Pancreas (tissue), 10 donors: ENCODE measurements around the gene ORAI3. TPM values are rescaled to one million over a fixed set of nuclear protein-coding genes. Genes with fewer than 3 reads are reported as not detected.

Source experiments
- ATAC-seq, 4 donors: fragments of 200-7000 bp; cut with Tn5 transposase; one replicate each; pipeline versions ENCODE4 v1.8.0 to v1.9.1; 2020; ENCODE audit warnings: mild to moderate bottlenecking in 4 of 4, moderate library complexity in 4 of 4
- DNase-seq, 6 donors: peaks; one replicate each; pipeline ENCODE4 v3.0.0-alpha.2; 2020
- FAIRE-seq: peaks from 2 replicates; lab custom pipeline; 2012; peaks lifted over from hg19 to GRCh38; lab: Jason Lieb, UNC
- H3K27ac ChIP-seq, 4 donors: fragments of 200-600 bp; sonication (generic); 1 replicate in 3 of 4; 2 replicates in 1 of 4; pipeline versions ENCODE4 v1.5.0 to v1.8.0; 2020
- H3K27me3 ChIP-seq, 4 donors: fragments of 200-600 bp; one replicate each; pipeline ENCODE4 v1.8.0; 2021
- H3K36me3 ChIP-seq, 3 donors: fragments of 200-600 bp; sonication (generic) in 1 of 3; one replicate each; pipeline versions ENCODE4 v1.5.0 to v1.8.0; 2020 to 2021
- H3K4me1 ChIP-seq, 3 donors: fragments of 200-600 bp; one replicate each; pipeline ENCODE4 v1.8.0; 2021
- H3K4me3 ChIP-seq, 4 donors: fragments of 200-600 bp; sonication (generic) in 2 of 4; one replicate each; pipeline versions ENCODE4 v1.5.0 to v1.8.0; 2020 to 2021
- H3K9me3 ChIP-seq, 4 donors: fragments of 200-600 bp; one replicate each; pipeline ENCODE4 v1.8.0; 2021
- WGBS, 2 donors: extraction: QIAGEN DNeasy Blood & Tissue Kit; methylation state at CpG; one replicate each; pipeline ENCODE4 v1.1.7; 2013; 5-methylcytosine and 5-hydroxymethylcytosine counted together
- intact Hi-C, 3 donors: fragments of 100-400 bp; cut with DNase I; formaldehyde crosslinking; loops; one replicate each; pipeline versions ENCODE4 v1.11.1 to v1.14.2; 2022
- polyA plus RNA-seq, 2 donors: library from polyadenylated mRNA; stranded (reverse); fragments of 200-250 nt; gene quantifications; one replicate each; pipeline ENCODE4 v1.2.3, GENCODE V29; 2013
- total RNA-seq, 6 donors: library from RNA; stranded (reverse); fragmentation: NEBNext Ultra II Directional in 4 of 6; extraction: Animal tissue kit (Norgen Biotek cat#: 25700) in 4 of 6; gene quantifications; one replicate each; pipeline versions ENCODE4 v1.2.1 to v1.2.4, GENCODE V29; 2021 to 2023
- TF ChIP-seq, protein P1 (sequence below), 4 donors: fragments of 200-600 bp; sonication (generic) in 3 of 4; IDR thresholded peaks; one replicate each; pipeline versions ENCODE4 v1.5.0 to v1.8.0; 2021; ENCODE audit warnings: antibody characterized with exemption in 4 of 4
- donor health status: healthy with polysubstance abuse.
- donor health status: DM: no; HTN: no; CAD: no; lungs with moderate emphysema.
- donor health status: DM: no; HTN: no; CAD: no.
- donor health status: control.
- donor health status: control.
- donor health status: Bipolar disorder and iron deficiency.
- donor health status: DM: yes; HTN: yes; CAD: no.
- donor health status: DM: no; HTN: no; CAD: no.
- donor health status: DM: no; HTN: no; CAD: no.
- donor health status: DM: yes; HTN: yes; CAD: no.

ORAI3 gene
- total and polyA plus RNA-seq, 8 donors, result 8.6 to 12.5 (median 10.4) TPM

DNA sequence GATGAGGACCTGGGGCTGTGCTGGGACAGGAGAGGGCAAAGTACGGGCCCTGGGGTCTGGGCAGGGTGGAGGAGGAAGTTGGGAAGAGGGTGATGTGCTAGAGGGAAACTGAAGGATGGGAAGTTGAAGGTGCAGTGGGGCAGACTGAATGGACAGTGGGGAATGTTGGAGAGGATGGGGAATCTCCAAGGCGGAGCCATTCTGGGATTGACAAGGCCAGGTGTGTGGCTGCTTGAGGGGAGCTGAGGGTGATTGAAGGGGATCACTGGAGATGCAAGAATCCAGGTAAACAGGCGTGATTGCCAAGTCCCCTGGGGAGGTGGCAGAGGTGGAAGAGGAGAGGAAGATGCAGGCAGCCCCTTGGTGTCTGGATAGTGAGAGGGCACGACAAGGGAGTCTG, 27.6 kb downstream of the ORAI3 start:
- no peak overlapping the region for H3K4me3 ChIP-seq
- TF ChIP-seq, protein P1, sequence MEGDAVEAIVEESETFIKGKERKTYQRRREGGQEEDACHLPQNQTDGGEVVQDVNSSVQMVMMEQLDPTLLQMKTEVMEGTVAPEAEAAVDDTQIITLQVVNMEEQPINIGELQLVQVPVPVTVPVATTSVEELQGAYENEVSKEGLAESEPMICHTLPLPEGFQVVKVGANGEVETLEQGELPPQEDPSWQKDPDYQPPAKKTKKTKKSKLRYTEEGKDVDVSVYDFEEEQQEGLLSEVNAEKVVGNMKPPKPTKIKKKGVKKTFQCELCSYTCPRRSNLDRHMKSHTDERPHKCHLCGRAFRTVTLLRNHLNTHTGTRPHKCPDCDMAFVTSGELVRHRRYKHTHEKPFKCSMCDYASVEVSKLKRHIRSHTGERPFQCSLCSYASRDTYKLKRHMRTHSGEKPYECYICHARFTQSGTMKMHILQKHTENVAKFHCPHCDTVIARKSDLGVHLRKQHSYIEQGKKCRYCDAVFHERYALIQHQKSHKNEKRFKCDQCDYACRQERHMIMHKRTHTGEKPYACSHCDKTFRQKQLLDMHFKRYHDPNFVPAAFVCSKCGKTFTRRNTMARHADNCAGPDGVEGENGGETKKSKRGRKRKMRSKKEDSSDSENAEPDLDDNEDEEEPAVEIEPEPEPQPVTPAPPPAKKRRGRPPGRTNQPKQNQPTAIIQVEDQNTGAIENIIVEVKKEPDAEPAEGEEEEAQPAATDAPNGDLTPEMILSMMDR (IDR thresholded peaks at IDR 0.05), result no peak
- intact Hi-C loops, result no loop called here
- no peaks in the 10 kb centered on the region for H3K9me3 ChIP-seq
- H3K27ac ChIP-seq, result no peak overlapping the region
- ATAC-seq, result no peak
- H3K36me3 ChIP-seq, result peaks cover 0 to 63% (median 29%) of the 10 kb centered on the region in 3 donors
- H3K27me3 ChIP-seq, result no peaks in the 10 kb centered on the region
- no peak for DNase-seq
- H3K4me1 ChIP-seq, result no peaks in the 10 kb centered on the region
- WGBS, 2 donors, result 89 to 96% methylated on average over 4 of the region's 4 CpGs
- FAIRE-seq, result no peak

DNA sequence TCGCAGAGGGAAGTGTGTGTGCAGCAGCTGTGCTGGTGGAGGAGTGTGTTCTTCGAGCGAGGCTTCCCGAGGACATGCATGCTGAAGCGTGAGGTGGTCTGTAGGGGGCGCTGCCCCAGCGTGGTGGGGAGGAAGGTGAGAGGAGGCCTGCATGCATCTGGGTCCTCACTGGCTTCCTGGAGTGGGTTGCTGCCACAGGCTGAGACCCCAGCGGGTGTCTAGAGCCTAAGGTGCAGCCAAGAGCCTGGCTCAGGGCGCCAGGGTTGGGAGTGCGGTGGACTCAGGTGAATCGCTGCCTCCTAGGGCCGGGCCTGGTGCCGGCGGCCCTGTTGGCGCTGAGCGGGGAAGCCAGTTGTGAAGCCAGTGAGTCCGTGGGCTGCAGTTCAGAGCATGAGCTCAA, 28.6 kb downstream of the ORAI3 start:
- FAIRE-seq (no peak), ATAC-seq (no peak), DNase-seq (peak in 1 of 6 donors; percentile 37)
- Histone ChIP-seq H3K9me3 (no peaks in the 10 kb centered on the region), H3K4me1 (no peaks in the 10 kb centered on the region), H3K27me3 (no peaks in the 10 kb centered on the region), H3K27ac (no peak overlapping the region), H3K36me3 (peaks cover 0 to 56% (median 22%) of the 10 kb centered on the region in 3 donors), H3K4me3 (no peak overlapping the region)
- intact Hi-C loops, result no loop called here
- WGBS, 2 donors, result 86 to 88% methylated on average over 17 of the region's 17 CpGs
- TF ChIP-seq, protein P1 (IDR thresholded peaks at IDR 0.05), result no peak

DNA sequence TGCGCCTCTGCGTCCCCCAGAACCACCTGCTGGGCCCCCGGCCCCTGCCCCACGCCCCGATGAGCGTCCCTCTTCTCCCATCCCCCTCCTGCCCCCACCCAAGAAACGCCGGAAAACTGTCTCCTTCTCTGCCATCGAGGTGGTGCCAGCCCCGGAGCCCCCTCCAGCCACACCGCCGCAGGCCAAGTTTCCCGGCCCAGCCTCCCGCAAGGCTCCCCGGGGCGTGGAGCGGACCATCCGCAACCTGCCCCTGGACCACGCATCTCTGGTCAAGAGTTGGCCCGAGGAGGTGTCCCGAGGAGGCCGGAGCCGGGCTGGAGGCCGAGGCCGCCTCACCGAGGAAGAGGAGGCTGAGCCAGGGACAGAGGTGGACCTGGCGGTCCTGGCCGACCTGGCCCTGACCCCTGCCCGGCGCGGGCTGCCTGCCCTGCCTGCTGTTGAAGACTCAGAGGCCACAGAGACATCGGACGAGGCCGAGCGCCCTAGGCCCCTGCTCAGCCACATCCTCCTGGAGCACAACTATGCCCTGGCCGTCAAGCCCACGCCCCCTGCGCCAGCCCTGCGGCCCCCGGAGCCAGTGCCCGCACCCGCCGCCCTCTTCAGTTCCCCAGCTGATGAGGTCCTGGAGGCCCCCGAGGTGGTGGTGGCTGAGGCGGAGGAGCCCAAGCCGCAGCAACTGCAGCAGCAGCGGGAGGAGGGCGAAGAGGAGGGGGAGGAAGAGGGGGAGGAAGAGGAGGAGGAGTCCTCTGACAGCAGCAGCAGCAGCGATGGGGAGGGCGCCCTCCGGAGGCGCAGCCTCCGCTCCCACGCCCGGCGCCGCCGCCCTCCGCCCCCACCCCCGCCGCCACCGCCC, 30.5 kb downstream of the ORAI3 start:
- H3K4me1 ChIP-seq, result no peaks in the 10 kb centered on the region
- H3K9me3 ChIP-seq, result no peaks in the 10 kb centered on the region
- no peak for DNase-seq
- no peak for FAIRE-seq
- H3K4me3 ChIP-seq, result no peak overlapping the region
- TF ChIP-seq, protein P1 (IDR thresholded peaks at IDR 0.05), result no peak
- no peak for ATAC-seq
- WGBS, 2 donors, result 93 to 96% methylated on average over 43 to 62 of the region's 62 CpGs
- intact Hi-C loops, result loop anchor here in 2 of 3 donors (5.0 to 10.0 kb wide), 3 partner anchors 105 to 468 kb away; partner anchors contain the start of genes PRSS53 (in 1 of the 2) and ZNF843 (in 1 of the 2)
- no peaks in the 10 kb centered on the region for H3K27me3 ChIP-seq
- H3K27ac ChIP-seq, result no peak overlapping the region
- peaks cover 0 to 45% (median 8%) of the 10 kb centered on the region in 3 donors for H3K36me3 ChIP-seq

DNA sequence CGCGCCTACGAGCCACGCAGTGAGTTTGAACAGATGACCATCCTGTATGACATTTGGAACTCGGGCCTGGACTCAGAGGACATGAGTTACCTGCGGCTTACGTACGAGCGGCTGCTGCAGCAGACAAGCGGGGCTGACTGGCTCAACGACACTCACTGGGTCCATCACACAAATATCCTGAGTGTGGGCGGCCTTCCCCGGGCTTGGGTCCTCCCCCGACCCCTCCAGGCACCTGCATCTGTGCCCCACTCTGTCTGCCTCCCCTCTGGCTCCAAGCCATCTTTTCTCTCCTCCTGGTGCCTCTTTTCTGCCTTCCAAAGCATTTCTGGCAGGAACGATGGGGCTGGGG, 31.1 kb downstream of the ORAI3 start:
- H3K9me3 ChIP-seq, result no peaks in the 10 kb centered on the region
- DNase-seq (peak in 1 of 6 donors; percentile 46), FAIRE-seq (no peak), ATAC-seq (no peak)
- H3K27me3 ChIP-seq, result no peaks in the 10 kb centered on the region
- intact Hi-C loops, result loop anchor here in 2 of 3 donors (5.0 to 10.0 kb wide), 3 partner anchors 105 to 467 kb away; partner anchors contain the start of genes PRSS53 (in 1 of the 2) and ZNF843 (in 1 of the 2)
- peaks cover 0 to 44% (median 8%) of the 10 kb centered on the region in 3 donors for H3K36me3 ChIP-seq
- WGBS, 2 donors, result 92 to 95% methylated on average over 15 of the region's 15 CpGs
- H3K27ac ChIP-seq, result no peak overlapping the region
- no peak overlapping the region for H3K4me3 ChIP-seq
- no peaks in the 10 kb centered on the region for H3K4me1 ChIP-seq
- TF ChIP-seq, protein P1 (IDR thresholded peaks at IDR 0.05), result no peak
